SK-N-SH (cell line): ENCODE data around the gene CDH24.

Experiments
- EZH2phosphoT487 ChIP-seq: fragments of 200-600 bp; sonication (generic); IDR thresholded peaks from 2 replicates; pipeline ENCODE4 v1.6.1; 2017; ENCODE audit warnings: low read depth, mixed run types, mild to moderate bottlenecking, antibody characterized with exemption, moderate library complexity, borderline replicate concordance
- FOSL2 ChIP-seq: IDR thresholded peaks from 2 replicates; pipeline ENCODE4 v1.4.0; 2012; ENCODE audit warnings: low read depth, mild to moderate bottlenecking, moderate library complexity, borderline replicate concordance
- GABPA ChIP-seq: IDR thresholded peaks from 2 replicates; pipeline ENCODE4 v1.4.0; 2012; ENCODE audit warnings: low read depth, mild to moderate bottlenecking
- JUND ChIP-seq: IDR thresholded peaks from 2 replicates; pipeline ENCODE4 v1.4.0; 2012
- POLR2AphosphoS5 ChIP-seq: IDR thresholded peaks from 2 replicates; pipeline ENCODE4 v1.6.1; 2012; ENCODE audit warnings: low read depth, low read length
- TF ChIP-seq, protein P1 (sequence below): fragments of 200-600 bp; sonication (generic); IDR thresholded peaks from 2 replicates; pipeline ENCODE4 v1.6.1; 2017; ENCODE audit warnings: antibody characterized with exemption, mild to moderate bottlenecking, moderate library complexity

DNA sequence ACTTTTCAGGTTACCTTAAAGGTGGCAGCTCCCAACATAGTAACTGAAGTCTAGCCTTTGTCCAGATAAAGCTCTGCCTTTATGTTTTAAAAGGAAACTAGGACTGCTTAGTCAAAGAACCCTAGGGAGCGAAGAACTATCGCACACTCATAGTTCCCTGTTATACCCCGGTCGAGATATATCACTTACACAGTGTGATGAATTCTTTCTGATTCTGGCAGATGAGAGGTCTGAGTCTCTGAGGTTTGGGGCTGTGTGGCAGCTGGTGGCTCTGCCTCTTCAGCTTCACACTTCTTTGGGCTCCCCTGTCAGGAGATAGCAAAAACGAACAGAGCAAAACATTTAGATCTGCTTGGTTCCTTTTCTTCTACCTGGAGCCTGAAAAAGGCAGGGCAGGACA is 20.6 kb upstream of the CDH24 start:
- TF ChIP-seq GABPA (no peak), EZH2phosphoT487 (no peak), POLR2AphosphoS5 (no peak), JUND (no peak), FOSL2 (no peak)
- TF ChIP-seq, protein P1, sequence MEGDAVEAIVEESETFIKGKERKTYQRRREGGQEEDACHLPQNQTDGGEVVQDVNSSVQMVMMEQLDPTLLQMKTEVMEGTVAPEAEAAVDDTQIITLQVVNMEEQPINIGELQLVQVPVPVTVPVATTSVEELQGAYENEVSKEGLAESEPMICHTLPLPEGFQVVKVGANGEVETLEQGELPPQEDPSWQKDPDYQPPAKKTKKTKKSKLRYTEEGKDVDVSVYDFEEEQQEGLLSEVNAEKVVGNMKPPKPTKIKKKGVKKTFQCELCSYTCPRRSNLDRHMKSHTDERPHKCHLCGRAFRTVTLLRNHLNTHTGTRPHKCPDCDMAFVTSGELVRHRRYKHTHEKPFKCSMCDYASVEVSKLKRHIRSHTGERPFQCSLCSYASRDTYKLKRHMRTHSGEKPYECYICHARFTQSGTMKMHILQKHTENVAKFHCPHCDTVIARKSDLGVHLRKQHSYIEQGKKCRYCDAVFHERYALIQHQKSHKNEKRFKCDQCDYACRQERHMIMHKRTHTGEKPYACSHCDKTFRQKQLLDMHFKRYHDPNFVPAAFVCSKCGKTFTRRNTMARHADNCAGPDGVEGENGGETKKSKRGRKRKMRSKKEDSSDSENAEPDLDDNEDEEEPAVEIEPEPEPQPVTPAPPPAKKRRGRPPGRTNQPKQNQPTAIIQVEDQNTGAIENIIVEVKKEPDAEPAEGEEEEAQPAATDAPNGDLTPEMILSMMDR = no peak
